Regular cardiac myocyte (primary cell): ENCODE measurements around the gene SPTSSA. TPM values are rescaled to one million over a fixed set of nuclear protein-coding genes. Genes with fewer than 3 reads are reported as not detected.

Experiments
- total RNA-seq: library from RNA; depleted of rRNA; stranded (reverse); fragments of >200 nt; gene quantifications from 2 replicates; pipeline ENCODE4 v1.2.3, GENCODE V29; 2014

Gene SPTSSA
- 10.4 and 29.9 TPM in 2 replicates for total RNA-seq

GRCh38 chr14:34462132-34462893, at the start of gene SPTSSA:
Gene SPTSSA (minus strand): TSS chr14:34462240. CDS start chr14:34462207, 33 bp downstream.

Other genes with a start within 250 kb of the SPTSSA start
- gene EAPP, start 77.5 kb upstream of the SPTSSA start, total RNA-seq: 38.9 and 52.7 TPM in 2 replicates
- gene SNX6, start 167.9 kb upstream of the SPTSSA start, total RNA-seq: 163 and 213 TPM in 2 replicates